Measurements from ENCODE around the gene SMIM35.
A peak's percentile ranks its signal among the peaks of the same experiment; 100 is the strongest.

SMIM35 gene

GRCh38 chr11:118051136-118051610 lies 35.6 kb downstream of the SMIM35 start:
- H3K4me1 Mint-ChIP-seq, result peaks cover 33 to 60% of the 10 kb centered on the region in 2 donors
- ATAC-seq (replicated peaks) (no peak), DNase-seq (no peak)
- H3K9me3 Mint-ChIP-seq, result no peaks in the 10 kb centered on the region
- no peaks in the 10 kb centered on the region for H3K36me3 Mint-ChIP-seq
- H3K27me3 Mint-ChIP-seq, result peaks cover 3 to 5% of the 10 kb centered on the region in 2 donors
- peak overlapping the region; percentile 82 for H3K27ac Mint-ChIP-seq
- H3K4me3 Mint-ChIP-seq, result no peak overlapping the region

- no peaks in the 10 kb centered on the region for H3K9me3 Mint-ChIP-seq
- no peaks in the 10 kb centered on the region for H3K27me3 Mint-ChIP-seq
- no peak for DNase-seq
- no peak for ATAC-seq (replicated peaks)
- no peak overlapping the region for H3K4me3 Mint-ChIP-seq
- no peak overlapping the region for H3K27ac Mint-ChIP-seq
- H3K4me1 Mint-ChIP-seq, result peaks cover 38 to 68% of the 10 kb centered on the region in 2 donors
- no peaks in the 10 kb centered on the region for H3K36me3 Mint-ChIP-seq
These were observed 36.4 kb downstream of the SMIM35 start for GRCh38 chr11:118050208-118050891.

GRCh38 chr11:118049771-118050170 lies 37.0 kb downstream of the SMIM35 start:
- Mint-ChIP-seq H3K27me3 (no peaks in the 10 kb centered on the region), H3K4me3 (no peak overlapping the region), H3K27ac (peak overlapping the region; percentile 62), H3K9me3 (no peaks in the 10 kb centered on the region), H3K4me1 (peaks cover 39 to 74% of the 10 kb centered on the region in 2 donors), H3K36me3 (no peaks in the 10 kb centered on the region)
- no peak for DNase-seq
- no peak for ATAC-seq (replicated peaks)

GRCh38 chr11:118048472-118049370 lies 38.0 kb downstream of the SMIM35 start:
- DNase-seq (no peak), ATAC-seq (replicated peaks) (no peak)
- no peaks in the 10 kb centered on the region for H3K27me3 Mint-ChIP-seq
- no peak overlapping the region for H3K4me3 Mint-ChIP-seq
- H3K27ac Mint-ChIP-seq, result peak overlapping the region; percentile 16
- no peaks in the 10 kb centered on the region for H3K9me3 Mint-ChIP-seq
- H3K36me3 Mint-ChIP-seq, result no peaks in the 10 kb centered on the region
- peaks cover 40 to 77% of the 10 kb centered on the region in 2 donors for H3K4me1 Mint-ChIP-seq

- Mint-ChIP-seq H3K36me3 (no peaks in the 10 kb centered on the region), H3K9me3 (no peaks in the 10 kb centered on the region)
These were observed 39.0 kb downstream of the SMIM35 start for GRCh38 chr11:118047749-118048148.

GRCh38 chr11:118046964-118047700 lies 39.6 kb downstream of the SMIM35 start:
- H3K4me3 Mint-ChIP-seq, result no peak overlapping the region
- H3K9me3 Mint-ChIP-seq, result no peaks in the 10 kb centered on the region
- H3K27ac Mint-ChIP-seq, result peak overlapping the region; percentile 82
- ATAC-seq (replicated peaks), result peak; percentile 22 to 31
- H3K4me1 Mint-ChIP-seq, result peaks cover 35 to 68% of the 10 kb centered on the region in 2 donors
- no peaks in the 10 kb centered on the region for H3K36me3 Mint-ChIP-seq
- H3K27me3 Mint-ChIP-seq, result no peaks in the 10 kb centered on the region
- no peak for DNase-seq

More at GRCh38 chr11:118047749-118048148, 39.0 kb downstream of the SMIM35 start:
- H3K4me1 Mint-ChIP-seq, result peaks cover 39 to 71% of the 10 kb centered on the region in 2 donors
- H3K27ac Mint-ChIP-seq, result no peak overlapping the region
- no peak for DNase-seq
- ATAC-seq (replicated peaks), result no peak
- no peak overlapping the region for H3K4me3 Mint-ChIP-seq
- H3K27me3 Mint-ChIP-seq, result no peaks in the 10 kb centered on the region

GRCh38 chr11:118046051-118046963 lies 40.5 kb downstream of the SMIM35 start:
- H3K4me3 Mint-ChIP-seq, result no peak overlapping the region
- H3K4me1 Mint-ChIP-seq, result peaks cover 29 to 59% of the 10 kb centered on the region in 2 donors
- no peak for DNase-seq
- peak; percentile 90 to 92 for ATAC-seq (replicated peaks)
- H3K27me3 Mint-ChIP-seq, result no peaks in the 10 kb centered on the region
- H3K36me3 Mint-ChIP-seq, result no peaks in the 10 kb centered on the region
- peak overlapping the region; percentile 82 for H3K27ac Mint-ChIP-seq
- no peaks in the 10 kb centered on the region for H3K9me3 Mint-ChIP-seq

GRCh38 chr11:118045191-118045590 lies 41.6 kb downstream of the SMIM35 start:
- H3K4me1 Mint-ChIP-seq, result peaks cover 25 to 50% of the 10 kb centered on the region in 2 donors
- DNase-seq, result no peak
- no peaks in the 10 kb centered on the region for H3K36me3 Mint-ChIP-seq
- no peak overlapping the region for H3K27ac Mint-ChIP-seq
- H3K9me3 Mint-ChIP-seq, result no peaks in the 10 kb centered on the region
- no peak overlapping the region for H3K4me3 Mint-ChIP-seq
- no peaks in the 10 kb centered on the region for H3K27me3 Mint-ChIP-seq
- ATAC-seq (replicated peaks), result no peak

GRCh38 chr11:118042796-118043195 lies 44.0 kb downstream of the SMIM35 start:
- DNase-seq (no peak), ATAC-seq (replicated peaks) (no peak)
- Mint-ChIP-seq H3K9me3 (no peaks in the 10 kb centered on the region), H3K4me3 (no peak overlapping the region), H3K27me3 (peaks cover 0 to 4% of the 10 kb centered on the region in 2 donors), H3K27ac (no peak overlapping the region), H3K36me3 (no peaks in the 10 kb centered on the region), H3K4me1 (peaks cover 22 to 44% of the 10 kb centered on the region in 2 donors)

GRCh38 chr11:118042141-118042540 lies 44.6 kb downstream of the SMIM35 start:
- H3K4me3 Mint-ChIP-seq, result no peak overlapping the region
- peaks cover 0 to 4% of the 10 kb centered on the region in 2 donors for H3K27me3 Mint-ChIP-seq
- no peaks in the 10 kb centered on the region for H3K9me3 Mint-ChIP-seq
- ATAC-seq (replicated peaks) (no peak), DNase-seq (no peak)
- H3K4me1 Mint-ChIP-seq, result peaks cover 19 to 38% of the 10 kb centered on the region in 2 donors
- H3K27ac Mint-ChIP-seq, result no peak overlapping the region
- H3K36me3 Mint-ChIP-seq, result no peaks in the 10 kb centered on the region

- peak in 1 of 2 donors; percentile 29 for ATAC-seq (replicated peaks)
- H3K9me3 Mint-ChIP-seq, result peaks cover 0 to 2% of the 10 kb centered on the region in 2 donors
- no peaks in the 10 kb centered on the region for H3K27me3 Mint-ChIP-seq
- no peaks in the 10 kb centered on the region for H3K36me3 Mint-ChIP-seq
- H3K27ac Mint-ChIP-seq, result peak overlapping the region; percentile 37
- peaks cover 10 to 23% of the 10 kb centered on the region in 2 donors for H3K4me1 Mint-ChIP-seq
- H3K4me3 Mint-ChIP-seq, result no peak overlapping the region
- no peak for DNase-seq
These were observed 53.3 kb downstream of the SMIM35 start for GRCh38 chr11:118033443-118033842.

- no peak overlapping the region for H3K4me3 Mint-ChIP-seq
- peaks cover 0 to 5% of the 10 kb centered on the region in 2 donors for H3K9me3 Mint-ChIP-seq
- H3K27ac Mint-ChIP-seq, result no peak overlapping the region
- no peaks in the 10 kb centered on the region for H3K36me3 Mint-ChIP-seq
- DNase-seq (no peak), ATAC-seq (replicated peaks) (no peak)
- H3K4me1 Mint-ChIP-seq, result peaks cover 19 to 36% of the 10 kb centered on the region in 2 donors
- H3K27me3 Mint-ChIP-seq, result no peaks in the 10 kb centered on the region
These were observed 58.1 kb downstream of the SMIM35 start for GRCh38 chr11:118028626-118029025.

- Mint-ChIP-seq H3K36me3 (no peaks in the 10 kb centered on the region), H3K27me3 (no peaks in the 10 kb centered on the region), H3K9me3 (peaks cover 0 to 5% of the 10 kb centered on the region in 2 donors), H3K4me3 (no peak overlapping the region), H3K4me1 (peaks cover 17 to 36% of the 10 kb centered on the region in 2 donors), H3K27ac (no peak overlapping the region)
- DNase-seq (no peak), ATAC-seq (replicated peaks) (no peak)
These were observed 59.1 kb downstream of the SMIM35 start for GRCh38 chr11:118027694-118028093.
